Measurements from ENCODE around the gene ANGPTL5.
"Not testable (repeated sequence)": the region's sequence is repeated elsewhere in the genome, so short reads cannot be mapped to it uniquely, and the experiment has no call there.

ANGPTL5 gene

GRCh38 chr11:101885631-101886030 is 30.7 kb downstream of the ANGPTL5 start:
- DNase-seq = no peak

- DNase-seq = no peak
Measured at GRCh38 chr11:101881586-101881985, 34.7 kb downstream of the ANGPTL5 start.

GRCh38 chr11:101880222-101880621 is 36.1 kb downstream of the ANGPTL5 start:
- DNase-seq = no peak

GRCh38 chr11:101872171-101872882 is 44.0 kb downstream of the ANGPTL5 start:
- DNase-seq = no peak

- DNase-seq = no peak
Measured at GRCh38 chr11:101870510-101870909, 45.8 kb downstream of the ANGPTL5 start.

- no peak for DNase-seq
Measured at GRCh38 chr11:101867951-101868350, 48.4 kb downstream of the ANGPTL5 start.

- DNase-seq = no peak
Measured at GRCh38 chr11:101866619-101867491, 49.5 kb downstream of the ANGPTL5 start.

GRCh38 chr11:101864098-101864497 is 52.2 kb downstream of the ANGPTL5 start:
- DNase-seq = no peak

- no peak for DNase-seq
Measured at GRCh38 chr11:101863361-101863760, 53.0 kb downstream of the ANGPTL5 start.

- no peak for DNase-seq
Measured at GRCh38 chr11:101862391-101863233, 53.7 kb downstream of the ANGPTL5 start.

- DNase-seq = no peak
Measured at GRCh38 chr11:101860696-101861427, 55.5 kb downstream of the ANGPTL5 start.

GRCh38 chr11:101852260-101852659 is 64.1 kb downstream of the ANGPTL5 start:
- DNase-seq = not testable (repeated sequence)

GRCh38 chr11:101848262-101848661 is 68.1 kb downstream of the ANGPTL5 start:
- no peak for DNase-seq

- no peak for DNase-seq
Measured at GRCh38 chr11:101844608-101845007, 71.7 kb downstream of the ANGPTL5 start.

GRCh38 chr11:101840704-101841103 is 75.6 kb downstream of the ANGPTL5 start:
- no peak for DNase-seq

Data from cortex of kidney (tissue), 1 donor.